Natural killer cell (primary cell): Measurements from ENCODE around the gene GPC5. TPM values are rescaled to one million over a fixed set of nuclear protein-coding genes. Genes with fewer than 3 reads are reported as not detected.

Experiments used
- ATAC-seq, 3 donors: fragments of 150-1000 bp in 2 of 3; fragments of 200-7000 bp in 1 of 3; cut with Tn5 transposase; 1 replicate in 1 of 3; 2 replicates in 2 of 3; pipeline ENCODE4 v1.10.0; 2021; ENCODE audit warnings: mild to moderate bottlenecking in 2 of 3, moderate library complexity in 2 of 3
- DNase-seq, 2 donors: peaks; one replicate each; pipeline versions ENCODE4 v3.0.0 to v3.0.0-alpha.2; 2013 to 2021; ENCODE audit warnings: mixed read lengths in 1 of 2
- H3K27ac ChIP-seq: one replicate; pipeline ENCODE4 v1.5.1; 2013; ENCODE audit warnings: mild to moderate bottlenecking, low read length
- H3K27me3 ChIP-seq: one replicate; pipeline ENCODE4 v1.6.1; 2013; ENCODE audit warnings: low read length; ENCODE audit not compliant: control insufficient read depth, insufficient read depth
- H3K36me3 ChIP-seq: one replicate; pipeline ENCODE4 v1.6.1; 2013; ENCODE audit warnings: low read length; ENCODE audit not compliant: control insufficient read depth, insufficient read depth
- H3K4me1 ChIP-seq: one replicate; pipeline ENCODE4 v1.6.1; 2013; ENCODE audit warnings: low read length; ENCODE audit not compliant: control insufficient read depth, insufficient read depth
- H3K4me3 ChIP-seq: one replicate; pipeline ENCODE4 v1.5.1; 2013; ENCODE audit warnings: low read length
- H3K9me3 ChIP-seq: one replicate; pipeline ENCODE4 v1.6.1; 2013; ENCODE audit warnings: low read length; ENCODE audit not compliant: control insufficient read depth, insufficient read depth
- H3K27ac Mint-ChIP-seq, 2 donors: one replicate each; pipeline ENCODE4 v1.8.0; 2022; ENCODE audit warnings: mild to moderate bottlenecking in 2 of 2, mixed read lengths in 2 of 2, moderate library complexity in 1 of 2
- H3K27me3 Mint-ChIP-seq, 2 donors: one replicate each; pipeline ENCODE4 v1.8.0; 2022; ENCODE audit warnings: low read depth in 2 of 2, mixed read lengths in 2 of 2
- H3K36me3 Mint-ChIP-seq: one replicate; pipeline ENCODE4 v1.8.0; 2022; ENCODE audit warnings: mixed read lengths
- H3K4me1 Mint-ChIP-seq, 2 donors: one replicate each; pipeline ENCODE4 v1.8.0; 2022; ENCODE audit warnings: mixed read lengths in 2 of 2
- H3K4me3 Mint-ChIP-seq: one replicate; pipeline ENCODE4 v1.8.0; 2022; ENCODE audit warnings: mild to moderate bottlenecking, moderate library complexity, mixed read lengths
- H3K9me3 Mint-ChIP-seq, 2 donors: one replicate each; pipeline ENCODE4 v1.8.0; 2022; ENCODE audit warnings: mixed read lengths in 2 of 2
- CTCF ChIP-seq: fragments of 200-600 bp; IDR thresholded peaks from one replicate; pipeline ENCODE4 v1.8.0; 2022; ENCODE audit warnings: antibody characterized with exemption
- WGBS: methylation state at CpG from one replicate; pipeline ENCODE4 v1.1.7; 2013; ENCODE audit warnings: missing lambda C conversion rate; ENCODE audit not compliant: insufficient coverage; 5-methylcytosine and 5-hydroxymethylcytosine counted together
- intact Hi-C: fragments of 100-400 bp; cut with micrococcal nuclease; formaldehyde crosslinking; loops from one replicate; pipeline ENCODE4 v1.14.2; 2022
- total RNA-seq, 4 donors: library from RNA; stranded (reverse); fragments of 120-200 nt in 1 of 4; gene quantifications; one replicate each; pipeline versions ENCODE4 v1.2.3 to v1.2.4, GENCODE V29; 2013 to 2022

The GPC5 gene
- total RNA-seq, 3 donors from 2014 or later (not counting 1 experiment from before 2014, with no cell fraction given), result not detected

- ATAC-seq (no peak), DNase-seq (no peak)
- H3K4me3 ChIP-seq, result no peak overlapping the region
- Mint-ChIP-seq H3K36me3 (no peaks in the 10 kb centered on the region), H3K4me3 (no peak overlapping the region), H3K27ac (no peak overlapping the region), H3K27me3 (no peaks in the 10 kb centered on the region), H3K9me3 (peaks cover 7 to 8% of the 10 kb centered on the region in 2 donors), H3K4me1 (no peaks in the 10 kb centered on the region)
- no peaks in the 10 kb centered on the region for H3K36me3 ChIP-seq
- H3K9me3 ChIP-seq, result peaks cover 3% of the 10 kb centered on the region
- no peak for TF ChIP-seq CTCF
- H3K27ac ChIP-seq, result no peak overlapping the region
- intact Hi-C loops, result no loop called here
- no peaks in the 10 kb centered on the region for H3K27me3 ChIP-seq
- no peaks in the 10 kb centered on the region for H3K4me1 ChIP-seq
- WGBS, result 72% methylated on average over 4 of the region's 5 CpGs
Measured at GRCh38 chr13:92232871-92233270, 834.5 kb downstream of the GPC5 start.

GRCh38 chr13:92251671-92252210 lies 853.3 kb downstream of the GPC5 start:
- Mint-ChIP-seq H3K4me1 (no peaks in the 10 kb centered on the region), H3K27me3 (no peaks in the 10 kb centered on the region), H3K9me3 (peaks cover 16% of the 10 kb centered on the region in 2 donors), H3K27ac (no peak overlapping the region), H3K4me3 (no peak overlapping the region), H3K36me3 (no peaks in the 10 kb centered on the region)
- Histone ChIP-seq H3K27ac (no peak overlapping the region), H3K4me1 (no peaks in the 10 kb centered on the region), H3K27me3 (no peaks in the 10 kb centered on the region), H3K4me3 (no peak overlapping the region), H3K9me3 (no peaks in the 10 kb centered on the region), H3K36me3 (no peaks in the 10 kb centered on the region)
- no peak for TF ChIP-seq CTCF
- no peak for DNase-seq
- WGBS, result no CpG with 5 or more reads among the region's 2 CpGs
- intact Hi-C loops, result no loop called here
- no peak for ATAC-seq

DNA sequence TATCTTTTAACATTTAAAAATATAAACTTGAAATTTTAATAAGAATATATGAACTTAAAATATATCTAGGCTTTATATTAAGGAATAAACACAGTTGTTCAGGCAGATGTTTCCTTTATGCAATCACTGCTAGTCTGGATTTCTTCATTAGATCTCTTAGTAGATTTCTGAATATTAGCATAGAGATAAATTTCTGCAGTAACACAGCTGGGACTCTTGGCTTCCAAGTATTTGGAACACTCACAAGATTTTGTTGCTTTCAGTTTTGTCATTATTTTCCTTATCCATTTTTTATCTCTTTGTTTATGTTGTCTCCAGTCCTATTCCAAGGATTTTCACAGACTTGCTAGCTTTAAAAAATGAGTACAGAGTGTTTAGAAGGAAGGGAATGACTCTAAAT lies 857.1 kb downstream of the GPC5 start:
- Mint-ChIP-seq H3K9me3 (peaks cover 14 to 24% of the 10 kb centered on the region in 2 donors), H3K36me3 (no peaks in the 10 kb centered on the region), H3K27me3 (no peaks in the 10 kb centered on the region), H3K4me1 (no peaks in the 10 kb centered on the region), H3K27ac (no peak overlapping the region), H3K4me3 (no peak overlapping the region)
- intact Hi-C loops, result no loop called here
- Histone ChIP-seq H3K4me3 (no peak overlapping the region), H3K4me1 (no peaks in the 10 kb centered on the region), H3K9me3 (no peaks in the 10 kb centered on the region), H3K27me3 (no peaks in the 10 kb centered on the region), H3K36me3 (no peaks in the 10 kb centered on the region), H3K27ac (no peak overlapping the region)
- TF ChIP-seq CTCF, result no peak
- DNase-seq (no peak), ATAC-seq (no peak)

- Mint-ChIP-seq H3K4me3 (no peak overlapping the region), H3K27ac (no peak overlapping the region), H3K36me3 (no peaks in the 10 kb centered on the region), H3K27me3 (no peaks in the 10 kb centered on the region), H3K4me1 (no peaks in the 10 kb centered on the region), H3K9me3 (peaks cover 12 to 26% of the 10 kb centered on the region in 2 donors)
- no peak for ATAC-seq
- H3K27me3 ChIP-seq, result no peaks in the 10 kb centered on the region
- H3K4me3 ChIP-seq, result no peak overlapping the region
- H3K27ac ChIP-seq, result no peak overlapping the region
- intact Hi-C loops, result no loop called here
- no CpG with 5 or more reads among the region's 4 CpGs for WGBS
- no peaks in the 10 kb centered on the region for H3K4me1 ChIP-seq
- DNase-seq, result no peak
- no peak for TF ChIP-seq CTCF
- no peaks in the 10 kb centered on the region for H3K36me3 ChIP-seq
- H3K9me3 ChIP-seq, result no peaks in the 10 kb centered on the region
Measured at GRCh38 chr13:92256211-92256610, 857.8 kb downstream of the GPC5 start.
